ENCODE results near the gene KCNN4.
"Not testable (repeated sequence)": the region's sequence is repeated elsewhere in the genome, so short reads cannot be mapped to it uniquely, and the experiment has no call there.

KCNN4 gene

DNA sequence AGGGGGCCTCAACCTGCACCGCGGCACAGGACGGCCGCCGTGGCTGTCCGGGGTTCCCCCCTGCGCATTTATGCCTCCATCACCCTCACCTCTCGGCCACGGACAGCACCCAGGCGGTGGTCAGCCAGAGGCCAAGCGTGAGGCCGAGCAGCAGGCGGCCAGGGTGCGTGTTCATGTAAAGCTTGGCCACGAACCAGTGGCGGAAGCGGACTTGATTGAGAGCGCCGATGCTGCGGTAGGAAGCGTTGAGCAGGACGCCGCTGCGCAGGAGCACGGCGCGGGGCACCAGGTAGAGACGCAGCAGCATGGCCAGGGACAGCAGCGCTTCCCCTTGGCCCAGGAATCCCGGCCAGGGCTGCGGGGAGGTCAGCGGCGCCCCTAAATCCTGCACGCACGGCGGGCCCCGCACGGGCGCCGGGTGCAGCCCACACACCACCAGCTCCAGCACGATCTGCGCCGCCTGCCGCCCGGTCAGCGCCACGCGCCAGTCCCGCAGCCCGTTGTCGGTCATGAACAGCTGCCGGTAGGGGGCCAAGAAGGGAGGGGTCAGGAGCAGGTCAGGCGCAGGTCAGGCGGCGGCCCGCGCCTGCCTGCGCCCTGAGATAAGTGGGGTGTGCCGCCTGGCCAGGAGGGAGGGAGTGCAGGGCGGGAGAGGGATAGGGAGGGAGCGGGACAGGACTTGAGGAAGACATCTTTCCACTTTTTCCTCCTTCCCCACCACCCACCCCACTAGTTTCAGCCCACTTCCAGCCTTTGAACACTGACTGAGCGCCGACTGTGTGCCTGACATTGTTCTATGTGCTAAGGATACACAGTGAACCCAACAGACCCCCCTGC is 6.5 kb downstream of the KCNN4 start:
- Histone ChIP-seq H3K9me3 (ENCODE audit: control insufficient read depth, low read length) (no peaks in the 10 kb centered on the region), H3K4me1 (ENCODE audit: control insufficient read depth, insufficient read depth, low read length) (peaks cover 23% of the 10 kb centered on the region), H3K36me3 (ENCODE audit: control insufficient read depth, insufficient read depth, low read length) (no peaks in the 10 kb centered on the region), H3K4me3 (ENCODE audit: insufficient read depth, low read depth, low read length) (peak overlapping the region; percentile 26), H3K27ac (ENCODE audit: insufficient read depth, low read depth, low read length, poor library complexity, severe bottlenecking) (no peak overlapping the region), H3K27me3 (ENCODE audit: control insufficient read depth, insufficient read depth, low read length, poor library complexity, severe bottlenecking) (peaks cover 60% of the 10 kb centered on the region)
- WGBS, 2 experiments = 6% methylated on average over 62 to 63 of the region's 63 CpGs

DNA sequence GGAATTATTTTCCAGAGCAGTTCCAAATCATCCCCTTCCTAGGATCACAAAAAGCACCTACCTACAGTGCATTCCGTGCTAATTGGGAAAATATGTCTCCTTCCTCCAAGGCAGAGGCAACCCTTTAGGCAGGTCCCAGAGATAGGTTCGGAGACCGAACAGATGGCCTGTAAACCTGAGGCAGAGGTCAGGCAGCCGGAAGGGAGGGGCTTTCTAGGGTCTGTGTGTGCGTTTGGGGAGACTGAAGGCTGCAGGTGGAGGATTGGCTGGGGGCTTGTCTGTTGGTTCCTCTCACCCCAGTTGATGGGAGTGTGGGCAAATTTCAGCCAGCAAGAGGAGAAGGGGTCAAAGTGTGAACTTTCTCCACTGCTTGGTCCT is 7.1 kb downstream of the KCNN4 start:
- peak overlapping the region; percentile 26 for H3K4me3 ChIP-seq (ENCODE audit: insufficient read depth, low read depth, low read length)
- peaks cover 60% of the 10 kb centered on the region for H3K27me3 ChIP-seq (ENCODE audit: control insufficient read depth, insufficient read depth, low read length, poor library complexity, severe bottlenecking)

GRCh38 chr19:43769256-43769655 is 11.5 kb downstream of the KCNN4 start:
- no peak overlapping the region for H3K27ac ChIP-seq (ENCODE audit: insufficient read depth, low read depth, low read length, poor library complexity, severe bottlenecking)
- 94% methylated on average over 14 of the region's 14 CpGs for WGBS, 2 experiments
- H3K36me3 ChIP-seq (ENCODE audit: control insufficient read depth, insufficient read depth, low read length) = no peaks in the 10 kb centered on the region
- no peak overlapping the region for H3K4me3 ChIP-seq (ENCODE audit: insufficient read depth, low read depth, low read length)
- peaks cover 10% of the 10 kb centered on the region for H3K4me1 ChIP-seq (ENCODE audit: control insufficient read depth, insufficient read depth, low read length)
- peaks cover 40% of the 10 kb centered on the region for H3K27me3 ChIP-seq (ENCODE audit: control insufficient read depth, insufficient read depth, low read length, poor library complexity, severe bottlenecking)
- no peaks in the 10 kb centered on the region for H3K9me3 ChIP-seq (ENCODE audit: control insufficient read depth, low read length)

More for the DNA sequence above, 7.1 kb downstream of the KCNN4 start:
- Histone ChIP-seq H3K36me3 (ENCODE audit: control insufficient read depth, insufficient read depth, low read length) (no peaks in the 10 kb centered on the region), H3K9me3 (ENCODE audit: control insufficient read depth, low read length) (no peaks in the 10 kb centered on the region), H3K27ac (ENCODE audit: insufficient read depth, low read depth, low read length, poor library complexity, severe bottlenecking) (no peak overlapping the region), H3K4me1 (ENCODE audit: control insufficient read depth, insufficient read depth, low read length) (peaks cover 23% of the 10 kb centered on the region)
- 18 to 21% methylated on average over 5 of the region's 5 CpGs for WGBS, 2 experiments

DNA sequence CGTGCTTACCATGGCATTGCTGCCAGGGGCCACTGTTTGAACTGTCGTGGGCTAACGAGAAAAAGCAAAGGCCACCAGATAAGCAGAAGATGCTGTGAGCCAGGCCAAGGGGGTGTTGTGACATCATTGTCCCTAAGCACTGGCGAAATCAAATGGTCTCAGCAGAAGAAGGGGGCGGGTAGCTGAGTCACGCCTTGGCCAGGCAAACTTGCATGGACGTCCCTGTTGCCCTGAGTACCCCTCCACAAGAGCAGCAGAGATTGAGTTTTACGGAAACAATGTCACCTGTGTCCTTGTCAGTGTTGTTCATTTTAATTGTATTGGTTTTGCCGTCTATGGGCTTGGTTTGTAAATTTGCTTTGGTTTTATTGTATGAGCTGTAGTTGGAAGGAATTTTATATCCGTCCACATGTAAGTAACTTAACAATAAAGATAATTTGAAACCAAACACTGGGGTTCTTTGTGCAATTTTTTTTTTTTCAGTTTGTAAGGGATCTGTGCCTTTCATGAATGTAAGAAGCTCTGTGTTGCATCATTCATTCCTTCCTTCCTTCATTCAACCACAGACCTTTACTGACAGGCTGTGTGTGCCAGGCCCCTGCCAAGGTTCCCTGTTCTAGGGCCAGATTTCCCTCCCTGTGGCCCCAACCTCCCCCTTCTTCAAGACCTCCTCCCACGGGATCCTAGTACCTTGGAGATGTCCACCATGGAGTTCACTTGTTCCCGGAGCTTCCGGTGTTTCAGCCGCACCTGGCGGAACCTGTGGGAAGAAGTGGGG is 12.3 kb downstream of the KCNN4 start:
- WGBS, 2 experiments = 89 to 90% methylated on average over 14 to 15 of the region's 15 CpGs
- Histone ChIP-seq H3K27ac (ENCODE audit: insufficient read depth, low read depth, low read length, poor library complexity, severe bottlenecking) (no peak overlapping the region), H3K4me1 (ENCODE audit: control insufficient read depth, insufficient read depth, low read length) (peaks cover 2% of the 10 kb centered on the region), H3K9me3 (ENCODE audit: control insufficient read depth, low read length) (no peaks in the 10 kb centered on the region), H3K27me3 (ENCODE audit: control insufficient read depth, insufficient read depth, low read length, poor library complexity, severe bottlenecking) (peaks cover 32% of the 10 kb centered on the region), H3K4me3 (ENCODE audit: insufficient read depth, low read depth, low read length) (no peak overlapping the region), H3K36me3 (ENCODE audit: control insufficient read depth, insufficient read depth, low read length) (no peaks in the 10 kb centered on the region)

- no peak overlapping the region for H3K4me3 ChIP-seq (ENCODE audit: insufficient read depth, low read depth, low read length)
- 90 to 97% methylated on average over 1 of the region's 1 CpG for WGBS, 2 experiments
- no peaks in the 10 kb centered on the region for H3K36me3 ChIP-seq (ENCODE audit: control insufficient read depth, insufficient read depth, low read length)
- peaks cover 26% of the 10 kb centered on the region for H3K27me3 ChIP-seq (ENCODE audit: control insufficient read depth, insufficient read depth, low read length, poor library complexity, severe bottlenecking)
- H3K4me1 ChIP-seq (ENCODE audit: control insufficient read depth, insufficient read depth, low read length) = no peaks in the 10 kb centered on the region
- no peaks in the 10 kb centered on the region for H3K9me3 ChIP-seq (ENCODE audit: control insufficient read depth, low read length)
- no peak overlapping the region for H3K27ac ChIP-seq (ENCODE audit: insufficient read depth, low read depth, low read length, poor library complexity, severe bottlenecking)
These were observed 13.0 kb downstream of the KCNN4 start for GRCh38 chr19:43767818-43768217.

DNA sequence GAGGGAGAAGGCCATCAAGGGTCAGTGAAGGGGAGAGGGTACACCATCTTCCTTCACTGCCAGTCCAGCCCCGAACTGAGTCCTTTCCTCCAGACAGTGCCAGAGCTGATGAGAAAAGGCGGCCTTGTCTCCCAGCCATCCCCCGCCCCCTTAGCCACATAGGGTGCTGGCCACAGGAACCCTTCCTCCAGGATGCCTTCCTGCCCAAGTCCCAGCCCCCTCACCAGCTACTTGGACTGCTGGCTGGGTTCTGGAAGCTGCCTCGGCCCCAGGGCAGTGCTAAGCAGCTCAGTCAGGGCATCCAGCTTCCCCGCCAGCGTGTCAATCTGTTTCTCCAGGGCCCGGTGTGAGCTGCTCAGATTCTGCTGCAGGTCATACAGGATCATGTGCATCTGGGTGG is 13.5 kb downstream of the KCNN4 start:
- 90 to 92% methylated on average over 7 of the region's 7 CpGs for WGBS, 2 experiments
- Histone ChIP-seq H3K27ac (ENCODE audit: insufficient read depth, low read depth, low read length, poor library complexity, severe bottlenecking) (no peak overlapping the region), H3K36me3 (ENCODE audit: control insufficient read depth, insufficient read depth, low read length) (no peaks in the 10 kb centered on the region), H3K27me3 (ENCODE audit: control insufficient read depth, insufficient read depth, low read length, poor library complexity, severe bottlenecking) (peaks cover 21% of the 10 kb centered on the region), H3K4me1 (ENCODE audit: control insufficient read depth, insufficient read depth, low read length) (no peaks in the 10 kb centered on the region), H3K9me3 (ENCODE audit: control insufficient read depth, low read length) (no peaks in the 10 kb centered on the region), H3K4me3 (ENCODE audit: insufficient read depth, low read depth, low read length) (no peak overlapping the region)

- 65 to 68% methylated on average over 4 of the region's 4 CpGs for WGBS, 2 experiments
- Histone ChIP-seq H3K27ac (ENCODE audit: insufficient read depth, low read depth, low read length, poor library complexity, severe bottlenecking) (no peak overlapping the region), H3K36me3 (ENCODE audit: control insufficient read depth, insufficient read depth, low read length) (no peaks in the 10 kb centered on the region)
These were observed 14.1 kb downstream of the KCNN4 start for GRCh38 chr19:43766755-43767043.

DNA sequence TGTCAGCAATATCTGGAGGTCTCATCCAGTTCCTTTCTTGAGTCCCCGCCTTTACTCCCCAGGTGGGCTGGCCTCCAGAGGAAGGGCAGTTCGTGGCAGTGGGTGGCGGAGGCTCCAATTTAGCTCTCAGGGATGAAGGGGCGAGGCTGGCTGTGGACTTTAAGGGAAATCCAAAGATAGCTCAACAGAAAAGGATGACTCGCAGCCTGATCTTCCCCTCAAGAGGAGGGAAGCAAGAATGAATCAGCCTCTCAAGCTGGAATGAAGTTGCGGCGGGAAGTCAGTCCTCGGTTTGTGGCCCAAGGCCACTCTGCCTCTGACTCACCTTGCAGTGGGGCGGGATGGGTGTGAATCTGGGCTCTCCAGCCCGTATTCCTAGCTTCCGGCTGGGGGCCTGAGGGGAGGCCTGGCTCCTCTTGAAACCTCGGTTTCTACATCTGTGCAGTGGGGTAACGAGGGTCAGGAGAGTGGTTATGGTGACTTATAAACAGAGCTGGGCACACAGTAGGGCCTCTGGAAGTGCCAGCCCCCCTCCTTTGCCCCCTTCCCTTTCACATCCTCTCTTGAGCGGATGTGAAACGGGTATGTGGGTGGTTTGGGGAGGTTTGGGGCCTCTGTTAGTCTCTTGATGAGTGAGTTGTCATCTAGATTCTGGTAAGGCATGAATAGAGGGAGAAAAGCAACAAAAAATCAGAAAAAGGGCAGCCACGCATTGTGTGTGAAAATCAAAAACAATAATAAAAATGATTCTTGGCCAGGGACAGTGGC is 15.5 kb downstream of the KCNN4 start:
- Histone ChIP-seq H3K36me3 (ENCODE audit: control insufficient read depth, insufficient read depth, low read length) (no peaks in the 10 kb centered on the region), H3K4me3 (ENCODE audit: insufficient read depth, low read depth, low read length) (no peak overlapping the region), H3K9me3 (ENCODE audit: control insufficient read depth, low read length) (no peaks in the 10 kb centered on the region), H3K4me1 (ENCODE audit: control insufficient read depth, insufficient read depth, low read length) (no peaks in the 10 kb centered on the region), H3K27me3 (ENCODE audit: control insufficient read depth, insufficient read depth, low read length, poor library complexity, severe bottlenecking) (peaks cover 1% of the 10 kb centered on the region), H3K27ac (ENCODE audit: insufficient read depth, low read depth, low read length, poor library complexity, severe bottlenecking) (no peak overlapping the region)
- 76 to 80% methylated on average over 16 of the region's 16 CpGs for WGBS, 2 experiments

More at GRCh38 chr19:43766755-43767043, 14.1 kb downstream of the KCNN4 start:
- Histone ChIP-seq H3K4me1 (ENCODE audit: control insufficient read depth, insufficient read depth, low read length) (no peaks in the 10 kb centered on the region), H3K9me3 (ENCODE audit: control insufficient read depth, low read length) (no peaks in the 10 kb centered on the region), H3K4me3 (ENCODE audit: insufficient read depth, low read depth, low read length) (no peak overlapping the region), H3K27me3 (ENCODE audit: control insufficient read depth, insufficient read depth, low read length, poor library complexity, severe bottlenecking) (peaks cover 15% of the 10 kb centered on the region)

GRCh38 chr19:43764684-43765083 is 16.1 kb downstream of the KCNN4 start:
- H3K36me3 ChIP-seq (ENCODE audit: control insufficient read depth, insufficient read depth, low read length); H3K4me3 ChIP-seq (ENCODE audit: insufficient read depth, low read depth, low read length); H3K4me1 ChIP-seq (ENCODE audit: control insufficient read depth, insufficient read depth, low read length); H3K9me3 ChIP-seq (ENCODE audit: control insufficient read depth, low read length); H3K27me3 ChIP-seq (ENCODE audit: control insufficient read depth, insufficient read depth, low read length, poor library complexity, severe bottlenecking); H3K27ac ChIP-seq (ENCODE audit: insufficient read depth, low read depth, low read length, poor library complexity, severe bottlenecking): not testable (repeated sequence)
- WGBS, 2 experiments = 76 to 84% methylated on average over 8 of the region's 8 CpGs

DNA sequence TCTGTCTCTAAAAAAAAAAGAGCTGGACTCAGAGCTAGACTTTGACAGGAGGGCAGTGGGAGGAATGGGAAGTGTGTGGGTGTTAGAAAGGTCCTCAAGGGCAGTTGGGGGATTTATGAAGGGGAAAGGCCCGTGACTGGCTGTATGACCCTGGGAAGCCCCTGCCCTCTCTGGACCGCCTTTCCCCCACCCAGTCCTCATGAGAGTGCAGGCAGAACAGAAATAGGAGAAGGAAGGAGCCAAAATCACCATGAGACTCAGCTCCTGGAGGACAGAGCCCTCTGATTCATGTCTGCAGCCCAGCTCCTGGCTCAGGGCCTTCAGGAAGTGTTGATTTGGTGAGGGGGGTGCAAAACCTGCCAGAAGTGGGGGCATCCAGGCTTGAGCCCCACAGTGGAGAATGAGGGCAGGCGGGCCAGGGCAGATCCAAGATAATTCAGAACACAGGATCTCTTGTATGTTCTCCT is 17.3 kb downstream of the KCNN4 start:
- H3K4me1 ChIP-seq (ENCODE audit: control insufficient read depth, insufficient read depth, low read length) = no peaks in the 10 kb centered on the region
- H3K36me3 ChIP-seq (ENCODE audit: control insufficient read depth, insufficient read depth, low read length) = no peaks in the 10 kb centered on the region
- no peaks in the 10 kb centered on the region for H3K9me3 ChIP-seq (ENCODE audit: control insufficient read depth, low read length)
- no peak overlapping the region for H3K4me3 ChIP-seq (ENCODE audit: insufficient read depth, low read depth, low read length)
- H3K27ac ChIP-seq (ENCODE audit: insufficient read depth, low read depth, low read length, poor library complexity, severe bottlenecking) = no peak overlapping the region
- 85 to 89% methylated on average over 3 of the region's 3 CpGs for WGBS, 2 experiments
- H3K27me3 ChIP-seq (ENCODE audit: control insufficient read depth, insufficient read depth, low read length, poor library complexity, severe bottlenecking) = no peaks in the 10 kb centered on the region
